Fibroblast of gingiva (primary cell): ENCODE data around the gene SAMD7.

Experiments
- DNase-seq: peaks from one replicate; pipeline ENCODE4 v3.0.0-alpha.2; 2011; ENCODE audit warnings: low read depth

SAMD7 gene

GRCh38 chr3:169966428-169966950 is 55.1 kb downstream of the SAMD7 start, which contains the start of gene SEC62:
Gene SEC62 (plus strand): TSS chr3:169966807. CDS start chr3:169966823, 16 bp downstream.
- peak; percentile 87 for DNase-seq

DNA sequence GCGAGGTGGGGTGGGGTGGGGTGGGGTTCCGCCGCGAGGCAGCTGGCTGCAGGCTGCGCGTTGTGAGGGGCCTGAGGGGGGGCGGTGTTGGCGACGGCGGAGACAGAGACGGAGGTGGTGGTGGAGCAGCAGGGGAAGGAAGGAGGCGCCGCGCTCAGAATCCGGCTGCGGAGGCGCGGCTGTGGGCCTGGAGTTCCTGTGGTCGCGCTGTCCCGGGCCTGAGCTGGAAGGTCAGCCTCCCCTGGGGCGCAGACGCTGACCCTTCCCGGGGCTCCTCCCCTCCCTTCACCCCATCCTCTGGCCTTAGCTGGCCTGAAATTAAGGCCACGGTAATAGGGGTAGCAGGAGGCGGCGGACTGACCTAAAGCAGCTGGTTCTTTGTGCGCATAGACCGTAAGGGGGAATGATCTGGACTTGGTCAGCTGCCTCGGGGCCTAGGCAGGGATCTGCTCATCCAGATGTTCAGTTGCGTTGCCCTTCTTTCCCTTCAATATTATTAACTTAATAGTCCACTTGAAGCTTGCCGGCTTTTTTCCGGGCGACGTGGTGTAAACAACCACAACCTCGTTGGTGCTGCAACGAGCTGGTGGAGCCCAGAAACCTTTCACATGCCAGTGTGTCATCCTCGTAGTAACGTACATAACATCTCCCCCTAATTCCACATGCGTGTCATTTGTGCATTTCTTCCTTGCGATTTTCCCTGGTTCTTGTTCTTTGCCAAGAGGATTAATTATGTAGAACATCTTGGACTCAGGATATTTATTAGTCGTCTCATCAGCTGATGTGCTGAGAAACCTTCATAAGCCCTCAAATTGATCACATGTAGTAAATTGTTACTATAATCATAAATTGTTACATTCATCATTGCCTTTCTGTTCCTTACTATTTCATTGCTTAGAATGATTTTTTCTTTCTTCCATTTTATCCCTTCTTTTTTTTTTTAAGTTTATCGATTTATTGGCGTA is 55.9 kb downstream of the SAMD7 start:
- peak; percentile 61 for DNase-seq

- no peak for DNase-seq
Observed at GRCh38 chr3:169968224-169968885, 57.0 kb downstream of the SAMD7 start.

- no peak for DNase-seq
Observed at GRCh38 chr3:169969174-169970095, 58.1 kb downstream of the SAMD7 start.

GRCh38 chr3:169970847-169971246 is 59.5 kb downstream of the SAMD7 start:
- no peak for DNase-seq

- DNase-seq, result no peak
Observed at GRCh38 chr3:169971522-169971921, 60.1 kb downstream of the SAMD7 start.

- DNase-seq, result peak; percentile 77
Observed at GRCh38 chr3:169980055-169980454, 68.7 kb downstream of the SAMD7 start.

GRCh38 chr3:169984292-169984691 is 72.9 kb downstream of the SAMD7 start:
- DNase-seq, result no peak
